CD14-positive monocyte (primary cell): ENCODE data around the gene ARL16. TPM values are rescaled to one million over a fixed set of nuclear protein-coding genes. Genes with fewer than 3 reads are reported as not detected.

ENCODE experiments used
- DNase-seq, 3 donors: peaks; one replicate each; pipeline ENCODE4 v3.0.0-alpha.2; 2011 to 2022
- H2AFZ ChIP-seq: 2 replicates; pipeline ENCODE4 v1.6.0; 2012; ENCODE audit warnings: mild to moderate bottlenecking, low read depth, low read length, inconsistent platforms; ENCODE audit not compliant: insufficient read depth, poor library complexity, severe bottlenecking
- H3K27ac ChIP-seq, 2 donors: 1 replicate in 1 of 2; 2 replicates in 1 of 2; pipeline ENCODE4 v1.5.1; 2012 to 2013; ENCODE audit warnings: low read length in 2 of 2, control low read depth in 1 of 2, inconsistent platforms in 1 of 2, low read depth in 1 of 2, mild to moderate bottlenecking in 1 of 2
- H3K27me3 ChIP-seq, 2 donors: one replicate each; pipeline versions ENCODE4 v1.6.0 to v1.6.1; 2011 to 2013; ENCODE audit warnings: low read length in 2 of 2; ENCODE audit not compliant: control insufficient read depth in 2 of 2, insufficient read depth in 2 of 2
- H3K36me3 ChIP-seq, 2 donors: replicated peaks in 1 of 2; 1 replicate in 1 of 2; 2 replicates in 1 of 2; pipeline versions ENCODE4 v1.5.1 to v1.6.1; 2012 to 2013; ENCODE audit warnings: low read length in 2 of 2, control low read depth in 1 of 2, inconsistent platforms in 1 of 2, mild to moderate bottlenecking in 1 of 2; ENCODE audit not compliant: insufficient read depth in 2 of 2, control insufficient read depth in 1 of 2
- H3K4me1 ChIP-seq, 2 donors: 1 replicate in 1 of 2; 2 replicates in 1 of 2; pipeline versions ENCODE4 v1.5.1 to v1.6.1; 2012 to 2013; ENCODE audit warnings: low read length in 2 of 2, control low read depth in 1 of 2, inconsistent platforms in 1 of 2, mild to moderate bottlenecking in 1 of 2, moderate library complexity in 1 of 2; ENCODE audit not compliant: insufficient read depth in 2 of 2, control insufficient read depth in 1 of 2
- H3K4me2 ChIP-seq: replicated peaks from 2 replicates; pipeline ENCODE3; 2012; ENCODE audit warnings: low read length, moderate library complexity, mild to moderate bottlenecking; ENCODE audit not compliant: poor library complexity, severe bottlenecking; ENCODE audit errors: extremely low read depth
- H3K4me3 ChIP-seq, 3 experiments: fragments of 200-600 bp in 1 of 3; sonication (generic) in 1 of 3; replicated peaks in 1 of 3; 1 replicate in 2 of 3; 2 replicates in 1 of 3; pipeline ENCODE4 v1.5.1; 2011 to 2013; ENCODE audit warnings: low read length in 3 of 3, mild to moderate bottlenecking in 3 of 3, control low read depth in 2 of 3, low read depth in 2 of 3, inconsistent platforms in 1 of 3, moderate library complexity in 1 of 3
- H3K79me2 ChIP-seq: 2 replicates; pipeline ENCODE4 v1.6.0; 2012; ENCODE audit warnings: mild to moderate bottlenecking, control low read depth, inconsistent platforms, low read length, moderate library complexity; ENCODE audit not compliant: insufficient read depth
- H3K9ac ChIP-seq: 2 replicates; pipeline ENCODE4 v1.6.0; 2017; ENCODE audit warnings: low read length, mild to moderate bottlenecking; ENCODE audit not compliant: insufficient read depth, poor library complexity, severe bottlenecking
- H3K9me3 ChIP-seq, 2 donors: replicated peaks in 1 of 2; 1 replicate in 1 of 2; 2 replicates in 1 of 2; pipeline versions ENCODE4 v1.5.1 to v1.6.1; 2012 to 2013; ENCODE audit warnings: low read length in 2 of 2, control low read depth in 1 of 2; ENCODE audit not compliant: control insufficient read depth in 1 of 2, insufficient read depth in 1 of 2
- H4K20me1 ChIP-seq: 2 replicates; pipeline ENCODE4 v1.6.0; 2012; ENCODE audit warnings: mild to moderate bottlenecking, low read length, control low read depth, moderate library complexity; ENCODE audit not compliant: insufficient read depth
- H3K27ac Mint-ChIP-seq, 7 donors: one replicate each; pipeline ENCODE4 v1.8.0; 2020; ENCODE audit warnings: mild to moderate bottlenecking in 7 of 7, mixed read lengths in 7 of 7, moderate library complexity in 6 of 7, inconsistent platforms in 2 of 7
- H3K27me3 Mint-ChIP-seq, 3 donors: one replicate each; pipeline ENCODE4 v1.8.0; 2021 to 2022; ENCODE audit warnings: low read depth in 3 of 3, mild to moderate bottlenecking in 3 of 3, mixed read lengths in 3 of 3, moderate library complexity in 3 of 3, inconsistent platforms in 1 of 3
- H3K36me3 Mint-ChIP-seq, 2 donors: one replicate each; pipeline ENCODE4 v1.8.0; 2020; ENCODE audit warnings: mixed read lengths in 2 of 2, inconsistent platforms in 1 of 2, mild to moderate bottlenecking in 1 of 2
- H3K4me1 Mint-ChIP-seq: one replicate; pipeline ENCODE4 v1.8.0; 2020; ENCODE audit warnings: mild to moderate bottlenecking, mixed read lengths
- H3K4me3 Mint-ChIP-seq, 2 donors: one replicate each; pipeline ENCODE4 v1.8.0; 2020; ENCODE audit warnings: mild to moderate bottlenecking in 2 of 2, mixed read lengths in 2 of 2, moderate library complexity in 1 of 2
- H3K9me3 Mint-ChIP-seq, 7 donors: one replicate each; pipeline ENCODE4 v1.8.0; 2020 to 2022; ENCODE audit warnings: mixed read lengths in 7 of 7, mild to moderate bottlenecking in 6 of 7, moderate library complexity in 6 of 7, inconsistent platforms in 2 of 7
- WGBS: methylation state at CpG from one replicate; pipeline ENCODE4 v1.1.5; 2013; ENCODE audit warnings: missing lambda C conversion rate; ENCODE audit not compliant: insufficient coverage; 5-methylcytosine and 5-hydroxymethylcytosine counted together
- intact Hi-C, 2 donors: fragments of 100-400 bp; cut with micrococcal nuclease; formaldehyde crosslinking; loops; one replicate each; pipeline versions ENCODE4 v1.15.0 to v1.15.1; 2023
- polyA plus RNA-seq, 3 donors: library from polyadenylated mRNA; depleted of rRNA in 1 of 3; unstranded in 2 of 3; stranded (reverse) in 1 of 3; fragments of 300-500 nt in 2 of 3; fragments of >200 nt in 1 of 3; fragmentation: Illumina TruSeq in 2 of 3; gene quantifications; 1 replicate in 2 of 3; 2 replicates in 1 of 3; pipeline ENCODE4 v1.2.3, GENCODE V29; 2012 to 2021
- TF ChIP-seq, protein P1 (sequence below): fragments of 200-600 bp; IDR thresholded peaks from one replicate; pipeline ENCODE4 v1.8.0; 2022; ENCODE audit warnings: antibody characterized with exemption, mild to moderate bottlenecking

Gene ARL16
- polyA plus RNA-seq, 3 donors: 17.6 to 43.0 (median 28.7) TPM

GRCh38 chr17:81726004-81726403 is 42.4 kb upstream of the ARL16 start:
- H3K36me3 ChIP-seq: no peaks in the 10 kb centered on the region

DNA sequence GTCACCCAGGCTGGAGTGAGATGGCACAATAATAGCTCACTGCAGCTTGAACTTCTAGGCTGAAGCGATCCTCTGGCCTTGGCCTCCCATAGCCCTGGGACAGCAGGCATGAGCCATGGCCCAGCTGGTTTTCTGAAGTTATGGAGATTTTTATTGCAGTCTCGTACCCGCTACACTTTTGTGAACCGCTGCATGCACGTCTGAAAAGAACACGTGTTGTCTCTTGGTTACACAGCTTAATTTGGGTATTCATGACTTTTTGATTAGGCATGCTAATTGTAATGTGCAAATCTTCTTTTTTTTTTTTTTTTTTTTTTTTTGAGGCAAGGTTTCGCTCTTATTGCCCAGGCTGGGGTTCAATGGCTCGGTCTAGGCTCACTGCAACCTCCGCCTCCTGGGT is 41.8 kb upstream of the ARL16 start:
- Histone ChIP-seq H3K36me3 (no peaks in the 10 kb centered on the region), H3K4me1 (peaks cover 0 to 3% of the 10 kb centered on the region in 2 donors), H4K20me1 (no peaks in the 10 kb centered on the region), H3K27me3 (peaks cover 0 to 12% of the 10 kb centered on the region in 2 donors), H3K9me3 (no peaks in the 10 kb centered on the region), H3K79me2 (no peaks in the 10 kb centered on the region), H3K9ac (no peak overlapping the region), H3K27ac (no peak overlapping the region), H3K4me3 (no peak overlapping the region), H2AFZ (no peak overlapping the region), H3K4me2 (no peak overlapping the region)
- TF ChIP-seq, protein P1, sequence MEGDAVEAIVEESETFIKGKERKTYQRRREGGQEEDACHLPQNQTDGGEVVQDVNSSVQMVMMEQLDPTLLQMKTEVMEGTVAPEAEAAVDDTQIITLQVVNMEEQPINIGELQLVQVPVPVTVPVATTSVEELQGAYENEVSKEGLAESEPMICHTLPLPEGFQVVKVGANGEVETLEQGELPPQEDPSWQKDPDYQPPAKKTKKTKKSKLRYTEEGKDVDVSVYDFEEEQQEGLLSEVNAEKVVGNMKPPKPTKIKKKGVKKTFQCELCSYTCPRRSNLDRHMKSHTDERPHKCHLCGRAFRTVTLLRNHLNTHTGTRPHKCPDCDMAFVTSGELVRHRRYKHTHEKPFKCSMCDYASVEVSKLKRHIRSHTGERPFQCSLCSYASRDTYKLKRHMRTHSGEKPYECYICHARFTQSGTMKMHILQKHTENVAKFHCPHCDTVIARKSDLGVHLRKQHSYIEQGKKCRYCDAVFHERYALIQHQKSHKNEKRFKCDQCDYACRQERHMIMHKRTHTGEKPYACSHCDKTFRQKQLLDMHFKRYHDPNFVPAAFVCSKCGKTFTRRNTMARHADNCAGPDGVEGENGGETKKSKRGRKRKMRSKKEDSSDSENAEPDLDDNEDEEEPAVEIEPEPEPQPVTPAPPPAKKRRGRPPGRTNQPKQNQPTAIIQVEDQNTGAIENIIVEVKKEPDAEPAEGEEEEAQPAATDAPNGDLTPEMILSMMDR: no peak
- no peak for DNase-seq
- Mint-ChIP-seq H3K36me3 (no peaks in the 10 kb centered on the region), H3K27me3 (peaks cover 16 to 20% (median 19%) of the 10 kb centered on the region in 3 donors), H3K9me3 (peaks cover 0 to 3% (median 0%) of the 10 kb centered on the region in 7 donors), H3K27ac (no peak overlapping the region), H3K4me1 (peaks cover 10% of the 10 kb centered on the region), H3K4me3 (no peak overlapping the region)
- intact Hi-C loops: no loop called here
- WGBS: 86% methylated on average over 1 of the region's 9 CpGs

More at GRCh38 chr17:81726004-81726403, 42.4 kb upstream of the ARL16 start:
- Histone ChIP-seq H3K9ac (no peak overlapping the region), H3K9me3 (no peaks in the 10 kb centered on the region), H2AFZ (no peak overlapping the region), H3K4me3 (no peak overlapping the region), H3K27ac (no peak overlapping the region), H3K79me2 (no peaks in the 10 kb centered on the region), H3K4me1 (peaks cover under 1 to 3% of the 10 kb centered on the region in 2 donors), H3K27me3 (peaks cover 0 to 12% of the 10 kb centered on the region in 2 donors), H4K20me1 (no peaks in the 10 kb centered on the region), H3K4me2 (no peak overlapping the region)
- Mint-ChIP-seq H3K4me3 (no peak overlapping the region), H3K36me3 (no peaks in the 10 kb centered on the region), H3K27ac (no peak overlapping the region), H3K9me3 (peaks cover 0 to 3% (median 0%) of the 10 kb centered on the region in 7 donors), H3K27me3 (peaks cover 16 to 20% (median 19%) of the 10 kb centered on the region in 3 donors), H3K4me1 (peaks cover 12% of the 10 kb centered on the region)
- intact Hi-C loops: no loop called here
- TF ChIP-seq, protein P1: no peak
- 70% methylated on average over 7 of the region's 9 CpGs for WGBS
- no peak for DNase-seq
